ENCODE results near the gene ERC2. TPM values are rescaled to one million over a fixed set of nuclear protein-coding genes. Genes with fewer than 3 reads are reported as not detected.

ERC2 gene
- total and polyA plus RNA-seq, 2 of the 13 experiments (the other 11 are each of a cell fraction or from before 2014, with no cell fraction given): 0.16 to 0.22 TPM

GRCh38 chr3:56389183-56389830 lies 79.0 kb downstream of the ERC2 start (continued):
- TF ChIP-seq NFATC3 (CRISPR knock-in tag; IDR thresholded peaks at IDR 0.05) (no peak), BCL6 (CRISPR knock-in tag; IDR thresholded peaks at IDR 0.05) (no peak), ZNF501 (CRISPR knock-in tag; IDR thresholded peaks at IDR 0.05) (no peak), RNF2 (conservative IDR thresholded peaks at IDR 0.05; ENCODE audit: low read depth) (no peak), ETS1 (CRISPR knock-in tag; IDR thresholded peaks at IDR 0.05) (no peak), CHD2 (IDR thresholded peaks at IDR 0.05; ENCODE audit: low read depth, low read length) (no peak), ZNF710 (CRISPR knock-in tag; IDR thresholded peaks at IDR 0.05; ENCODE audit: borderline replicate concordance) (no peak), GTF2F1 (IDR thresholded peaks at IDR 0.05; ENCODE audit: low read length) (no peak)

GRCh38 chr3:56383092-56383491 lies 85.2 kb downstream of the ERC2 start:
- Histone ChIP-seq H3K27me3 (ENCODE audit: control insufficient read depth in 1 of 2, insufficient read depth in 2 of 2, low read length in 2 of 2) (no peaks in the 10 kb centered on the region), H3K36me3 (replicated peaks in 1 of 2; ENCODE audit: control insufficient read depth in 1 of 2, insufficient read depth in 2 of 2, low read length in 2 of 2) (no peaks in the 10 kb centered on the region), H4K20me1 (ENCODE audit: insufficient read depth, low read length) (no peaks in the 10 kb centered on the region), H3K79me2 (ENCODE audit: insufficient read depth, low read length) (no peaks in the 10 kb centered on the region), H3K4me2 (ENCODE audit: low read depth, low read length) (no peak overlapping the region), H2AFZ (ENCODE audit: low read length) (no peak overlapping the region), H3K4me3 (replicated peaks in 1 of 3; ENCODE audit: insufficient read depth in 1 of 3, low read depth in 2 of 3, low read length in 3 of 3) (no peak overlapping the region), H3K9ac (ENCODE audit: insufficient read depth, low read depth, low read length) (no peak overlapping the region), H3K9me3 (ENCODE audit: low read length) (no peaks in the 10 kb centered on the region), H3K27ac (ENCODE audit: extremely low read length, insufficient read depth, low read length) (no peak overlapping the region), H3K4me1 (ENCODE audit: insufficient read depth, low read length) (no peaks in the 10 kb centered on the region)
- no TSS peak for BruUV-seq (replicated peaks)
- in situ Hi-C loops (cut with HindIII; ENCODE audit: extremely low pct_ligation_motif_present, low pct_unique_long_range_greater_than_20kb) (no loop called here), intact Hi-C loops (cut with micrococcal nuclease; ENCODE audit: unreplicated experiment) (no loop called here)
- ATAC-seq (no peak), DNase-seq (ENCODE audit: low spot score) (no peak), FAIRE-seq (no peak)
- 0% methylated on average over 3 of the region's 3 CpGs for whole genome bisulfite sequencing (ENCODE audit: low lambda C conversion rate)
- TF ChIP-seq ZNF253 (CRISPR knock-in tag; IDR thresholded peaks at IDR 0.05; ENCODE audit: borderline replicate concordance) (no peak), ZNF33B (CRISPR knock-in tag; IDR thresholded peaks at IDR 0.05) (no peak), ZNF512B (CRISPR knock-in tag; IDR thresholded peaks at IDR 0.05; ENCODE audit: borderline replicate concordance) (no peak), AHR (CRISPR knock-in tag; IDR thresholded peaks at IDR 0.05) (no peak), ZNF570 (CRISPR knock-in tag; IDR thresholded peaks at IDR 0.05; ENCODE audit: borderline replicate concordance) (no peak), SP1 (IDR thresholded peaks at IDR 0.05) (no peak), SP1 (CRISPR knock-in tag; IDR thresholded peaks at IDR 0.05) (no peak)
- ChIA-PET POLR2A (no interaction called here), CTCF (ENCODE audit: low intra/inter-chr PET ratio, low total read pairs) (no interaction called here)
